Endodermal cell (in vitro differentiated cells): ENCODE data around the gene MADD. TPM values are rescaled to one million over a fixed set of nuclear protein-coding genes. Genes with fewer than 3 reads are reported as not detected.
A peak's percentile ranks its signal among the peaks of the same experiment; 100 is the strongest.

Experiments
- DNase-seq: peaks from one replicate; pipeline ENCODE4 v3.0.0-alpha.2; 2017
- H3K27ac ChIP-seq: 2 replicates; pipeline ENCODE4 v1.5.1; 2013; ENCODE audit warnings: mild to moderate bottlenecking, low read depth, low read length, moderate library complexity
- H3K27me3 ChIP-seq: 2 replicates; pipeline ENCODE4 v1.6.1; 2013; ENCODE audit warnings: mild to moderate bottlenecking, low read length, moderate library complexity; ENCODE audit not compliant: insufficient read depth, control insufficient read depth, poor library complexity, severe bottlenecking
- H3K36me3 ChIP-seq: 2 replicates; pipeline ENCODE4 v1.7.0; 2013; ENCODE audit warnings: mild to moderate bottlenecking, low read length, moderate library complexity; ENCODE audit not compliant: control insufficient read depth, insufficient read depth
- H3K4me1 ChIP-seq: one replicate; pipeline ENCODE4 v1.7.0; 2013; ENCODE audit warnings: low read length; ENCODE audit not compliant: control insufficient read depth, insufficient read depth
- H3K4me3 ChIP-seq: 2 replicates; pipeline ENCODE4 v1.5.1; 2013; ENCODE audit warnings: mild to moderate bottlenecking, low read length, moderate library complexity
- H3K9ac ChIP-seq: 2 replicates; pipeline ENCODE4 v1.6.1; 2013; ENCODE audit warnings: mild to moderate bottlenecking, low read length, moderate library complexity; ENCODE audit not compliant: poor library complexity, severe bottlenecking; ENCODE audit errors: extremely low read depth
- H3K9me3 ChIP-seq: 2 replicates; pipeline ENCODE4 v1.6.1; 2013; ENCODE audit warnings: mild to moderate bottlenecking, low read length, moderate library complexity; ENCODE audit not compliant: control insufficient read depth
- H3K27ac Mint-ChIP-seq: 2 replicates; pipeline ENCODE4 v1.8.0; 2020; ENCODE audit warnings: mixed read lengths
- H3K27me3 Mint-ChIP-seq: 2 replicates; pipeline ENCODE4 v1.8.0; 2021; ENCODE audit warnings: mild to moderate bottlenecking, mixed read lengths; ENCODE audit not compliant: insufficient read depth
- H3K36me3 Mint-ChIP-seq: 2 replicates; pipeline ENCODE4 v1.8.0; 2020; ENCODE audit warnings: low read depth, mixed read lengths
- H3K4me1 Mint-ChIP-seq: 2 replicates; pipeline ENCODE4 v1.8.0; 2020; ENCODE audit warnings: mixed read lengths
- H3K4me3 Mint-ChIP-seq: 2 replicates; pipeline ENCODE4 v1.8.0; 2020; ENCODE audit warnings: mild to moderate bottlenecking, moderate library complexity, mixed read lengths
- H3K9me3 Mint-ChIP-seq: 2 replicates; pipeline ENCODE4 v1.8.0; 2020; ENCODE audit warnings: mild to moderate bottlenecking, mixed read lengths
- WGBS, 2 experiments: methylation state at CpG; one replicate each; pipeline versions ENCODE4 v1.1.5 to v1.1.7; 2013; ENCODE audit warnings: missing lambda C conversion rate in 2 of 2, mixed read lengths in 1 of 2; ENCODE audit not compliant: insufficient coverage in 1 of 2, insufficient read length in 1 of 2; 5-methylcytosine and 5-hydroxymethylcytosine counted together
- long read RNA-seq, 4 experiments: library from polyadenylated mRNA in 2 of 4; library from RNA in 1 of 4; library from capped mRNA in 1 of 4; stranded (forward) in 3 of 4; unstranded in 1 of 4; transcript quantifications; one replicate each; pipeline ENCODE4 v2.0.0, GENCODE V29; 2020 to 2021; ENCODE audit warnings: inconsistent platforms in 1 of 4
- polyA plus RNA-seq, 2 experiments: library from polyadenylated mRNA; stranded (reverse); fragments of 50-300 nt; gene quantifications; one replicate each; pipeline ENCODE4 v1.2.3, GENCODE V29; 2013
- total RNA-seq, 2 donors: library from RNA; stranded (reverse); fragmentation: NEBNext Ultra II Directional in 1 of 2; extraction: Animal tissue kit (Norgen Biotek cat#: 25700) in 1 of 2; gene quantifications; 2 replicates in 1 of 2; 3 replicates in 1 of 2; pipeline ENCODE4 v1.2.1, GENCODE V29; 2021
- TF ChIP-seq, protein P1 (sequence below): fragments of 200-600 bp; sonication (generic); conservative IDR thresholded peaks from 2 replicates; pipeline ENCODE4 v1.5.0; 2021; ENCODE audit warnings: antibody characterized with exemption, mild to moderate bottlenecking

MADD gene
- total RNA-seq: 10 to 100 TPM; 30.2 to 36.0 TPM
- 35.6 TPM for polyA plus RNA-seq (2013, experiment 1 of 2)
- polyA plus RNA-seq (2013, experiment 2 of 2): 30.8 TPM
- long read RNA-seq, experiment 1, partial matches to known transcripts: 4 of 4 reads
- long read RNA-seq, experiment 1, other reads (novel, unspliced or antisense): 0 of 4 reads
- long read RNA-seq, experiment 2, full-length matches to known transcripts: 3 of 35 reads
- long read RNA-seq, experiment 2, partial matches to known transcripts: 9 of 35 reads
- long read RNA-seq, experiment 2, other reads (novel, unspliced or antisense): 23 of 35 reads
- long read RNA-seq, experiment 3, full-length matches to known transcripts: 4 of 61 reads
- long read RNA-seq, experiment 3, partial matches to known transcripts: 20 of 61 reads
- long read RNA-seq, experiment 3, other reads (novel, unspliced or antisense): 37 of 61 reads
- long read RNA-seq, experiment 4, partial matches to known transcripts: 2 of 2 reads
- long read RNA-seq, experiment 4, other reads (novel, unspliced or antisense): 0 of 2 reads

- H3K4me1 ChIP-seq: peaks cover 15% of the 10 kb centered on the region
- Mint-ChIP-seq H3K27me3 (no peaks in the 10 kb centered on the region), H3K9me3 (no peaks in the 10 kb centered on the region), H3K4me3 (peak within 1 kb of the TSS; percentile 67), H3K4me1 (peaks cover 38% of the 10 kb centered on the region), H3K36me3 (peaks cover 4% of the 10 kb centered on the region), H3K27ac (peak within 1 kb of the TSS; percentile 94)
- no peak within 1 kb of the TSS for H3K9ac ChIP-seq
- peaks cover 6% of the 10 kb centered on the region for H3K36me3 ChIP-seq
- no peaks in the 10 kb centered on the region for H3K9me3 ChIP-seq
- TF ChIP-seq, protein P1, sequence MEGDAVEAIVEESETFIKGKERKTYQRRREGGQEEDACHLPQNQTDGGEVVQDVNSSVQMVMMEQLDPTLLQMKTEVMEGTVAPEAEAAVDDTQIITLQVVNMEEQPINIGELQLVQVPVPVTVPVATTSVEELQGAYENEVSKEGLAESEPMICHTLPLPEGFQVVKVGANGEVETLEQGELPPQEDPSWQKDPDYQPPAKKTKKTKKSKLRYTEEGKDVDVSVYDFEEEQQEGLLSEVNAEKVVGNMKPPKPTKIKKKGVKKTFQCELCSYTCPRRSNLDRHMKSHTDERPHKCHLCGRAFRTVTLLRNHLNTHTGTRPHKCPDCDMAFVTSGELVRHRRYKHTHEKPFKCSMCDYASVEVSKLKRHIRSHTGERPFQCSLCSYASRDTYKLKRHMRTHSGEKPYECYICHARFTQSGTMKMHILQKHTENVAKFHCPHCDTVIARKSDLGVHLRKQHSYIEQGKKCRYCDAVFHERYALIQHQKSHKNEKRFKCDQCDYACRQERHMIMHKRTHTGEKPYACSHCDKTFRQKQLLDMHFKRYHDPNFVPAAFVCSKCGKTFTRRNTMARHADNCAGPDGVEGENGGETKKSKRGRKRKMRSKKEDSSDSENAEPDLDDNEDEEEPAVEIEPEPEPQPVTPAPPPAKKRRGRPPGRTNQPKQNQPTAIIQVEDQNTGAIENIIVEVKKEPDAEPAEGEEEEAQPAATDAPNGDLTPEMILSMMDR: no peak
- H3K4me3 ChIP-seq: peak within 1 kb of the TSS; percentile 80
- H3K27ac ChIP-seq: peak within 1 kb of the TSS; percentile 97
- no peaks in the 10 kb centered on the region for H3K27me3 ChIP-seq
- 0% methylated on average over 5 to 56 of the region's 57 CpGs for WGBS, 2 experiments
- peak; percentile 88 for DNase-seq
Observed at GRCh38 chr11:47269829-47270305, at the start of gene MADD. TSS of gene MADD (plus strand) at chr11:47270133.

GRCh38 chr11:47220401-47220821, 49.5 kb upstream of the MADD start:
- DNase-seq: no peak
- H3K9me3 ChIP-seq: no peaks in the 10 kb centered on the region
- Mint-ChIP-seq H3K27ac (no peak overlapping the region), H3K36me3 (peaks cover 13% of the 10 kb centered on the region), H3K27me3 (no peaks in the 10 kb centered on the region), H3K4me3 (no peak overlapping the region), H3K9me3 (no peaks in the 10 kb centered on the region), H3K4me1 (peaks cover 7% of the 10 kb centered on the region)
- TF ChIP-seq, protein P1: no peak
- H3K27me3 ChIP-seq: no peaks in the 10 kb centered on the region
- H3K9ac ChIP-seq: no peak overlapping the region
- H3K27ac ChIP-seq: peak overlapping the region; percentile 1
- peaks cover 12% of the 10 kb centered on the region for H3K36me3 ChIP-seq
- WGBS, 2 experiments: 100% methylated on average over 1 of the region's 1 CpG; no CpG with 5 or more reads in 1 of the 2 experiments
- H3K4me1 ChIP-seq: no peaks in the 10 kb centered on the region
- H3K4me3 ChIP-seq: no peak overlapping the region

DNA sequence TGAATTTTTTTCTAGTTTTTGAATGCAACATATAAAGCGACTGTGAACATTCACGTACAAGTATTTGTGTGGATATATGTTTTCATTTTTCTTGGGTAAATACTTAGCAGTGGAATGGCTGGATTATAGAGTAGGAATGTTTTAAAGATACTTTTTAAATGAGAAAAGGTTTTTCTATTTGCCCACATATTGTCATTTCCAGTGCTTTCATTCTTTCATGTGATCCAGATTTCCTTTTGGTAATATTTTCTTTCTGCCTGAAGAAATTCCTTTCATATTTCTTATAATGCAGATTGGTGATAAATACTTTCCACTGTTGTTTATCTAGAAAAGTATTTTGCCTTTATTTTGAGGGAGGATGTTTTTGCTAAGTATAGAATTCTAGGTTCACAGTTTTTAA, 47.2 kb upstream of the MADD start:
- Mint-ChIP-seq H3K27me3 (no peaks in the 10 kb centered on the region), H3K9me3 (no peaks in the 10 kb centered on the region), H3K27ac (no peak overlapping the region), H3K36me3 (peaks cover 24% of the 10 kb centered on the region), H3K4me1 (no peaks in the 10 kb centered on the region), H3K4me3 (no peak overlapping the region)
- Histone ChIP-seq H3K27ac (no peak overlapping the region), H3K9me3 (no peaks in the 10 kb centered on the region), H3K4me1 (no peaks in the 10 kb centered on the region), H3K4me3 (no peak overlapping the region), H3K27me3 (no peaks in the 10 kb centered on the region), H3K36me3 (peaks cover 24% of the 10 kb centered on the region), H3K9ac (no peak overlapping the region)
- 100% methylated on average over 2 of the region's 2 CpGs for WGBS, 2 experiments
- DNase-seq: no peak
- TF ChIP-seq, protein P1: no peak
